ENCODE results near the gene GLIS1. TPM values are rescaled to one million over a fixed set of nuclear protein-coding genes. Genes with fewer than 3 reads are reported as not detected.

The GLIS1 gene
- total RNA-seq, 1 experiment from 2014 or later, result 0.28 TPM

DNA sequence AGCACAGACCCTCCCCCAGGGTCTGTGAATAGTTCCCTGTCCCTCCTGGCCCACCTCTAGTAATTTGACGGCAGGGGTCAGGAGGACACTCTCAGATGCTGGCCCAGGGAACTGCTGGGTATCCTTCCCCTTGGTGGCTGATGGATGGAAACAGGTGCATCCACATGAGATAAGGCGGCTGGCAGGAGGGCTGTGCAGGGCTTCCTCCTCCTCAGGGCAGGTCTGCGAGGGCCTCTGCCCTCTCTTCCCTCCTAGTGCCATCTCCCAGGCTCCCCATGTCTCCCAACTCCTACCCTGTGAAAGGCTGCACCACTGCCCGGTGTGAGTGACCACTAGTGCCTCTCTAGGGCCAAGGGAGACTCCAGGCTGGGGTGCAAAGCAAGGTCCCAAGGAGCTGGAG is 123.9 kb downstream of the GLIS1 start:
- no peak overlapping the region for H2BK5ac ChIP-seq (ENCODE audit: insufficient read length, low read length)
- no peak overlapping the region for H3K4me2 ChIP-seq (ENCODE audit: insufficient read depth, insufficient read length, low read length)
- peaks cover 17 to 19% of the 10 kb centered on the region in 2 experiments for H3K9me3 Mint-ChIP-seq
- no peaks in the 10 kb centered on the region for H3K79me2 ChIP-seq (ENCODE audit: insufficient read depth, low read length)
- no peaks in the 10 kb centered on the region for H3K23me2 ChIP-seq (ENCODE audit: insufficient read length, low read depth, low read length, poor library complexity, severe bottlenecking)
- no peak overlapping the region for H2AK5ac ChIP-seq (ENCODE audit: insufficient read length, low read length)
- H3K79me1 ChIP-seq (ENCODE audit: insufficient read depth, low read depth, low read length, poor library complexity, severe bottlenecking), result no peaks in the 10 kb centered on the region
- H4K5ac ChIP-seq (ENCODE audit: insufficient read length, low read depth, low read length), result no peak overlapping the region
- no peak overlapping the region for H2BK12ac ChIP-seq (ENCODE audit: insufficient read length, low read depth, low read length)
- H3K14ac ChIP-seq (ENCODE audit: insufficient read depth, low read length), result no peak overlapping the region
- H4K20me1 ChIP-seq (ENCODE audit: control insufficient read depth, insufficient read depth, insufficient read length), result no peaks in the 10 kb centered on the region
- peak overlapping the region in 1 of 3 experiments; percentile 55; a peak in 1 of 7 replicates for H3K27ac Mint-ChIP-seq
- H2BK15ac ChIP-seq (ENCODE audit: low read depth, low read length), result no peak overlapping the region
- H3K4me1 Mint-ChIP-seq, result peaks cover 5 to 12% of the 10 kb centered on the region in 2 experiments; a peak in 3 of 4 replicates
- H3K27me3 ChIP-seq (ENCODE audit: insufficient read depth, low read length), result no peaks in the 10 kb centered on the region
- no peaks in the 10 kb centered on the region; the same call in 1 of the 2 replicates for H3K4me1 ChIP-seq (ENCODE audit: insufficient read depth, low read length)
- no peak overlapping the region for H3T11ph ChIP-seq (ENCODE audit: low read length)
- no CpG with 5 or more reads among the region's 4 CpGs for WGBS (ENCODE audit: extremely low coverage, insufficient read length, low lambda C conversion rate)
- H2BK120ac ChIP-seq (ENCODE audit: low read depth, low read length, poor library complexity, severe bottlenecking), result no peak overlapping the region
- H3K9ac ChIP-seq (ENCODE audit: extremely low read depth, insufficient read length, low read length), result no peak overlapping the region
- peaks cover 2 to 17% (median 7%) of the 10 kb centered on the region in 3 experiments; a peak in 4 of 7 replicates for H3K36me3 Mint-ChIP-seq (ENCODE audit: insufficient read depth in 1 of 3, low read depth in 3 of 3)
- H2BK20ac ChIP-seq (ENCODE audit: low read depth, low read length, poor library complexity, severe bottlenecking), result no peak overlapping the region
- peaks cover 8% of the 10 kb centered on the region for H3K9me3 ChIP-seq (ENCODE audit: control insufficient read depth, low read depth, low read length)
- H4K8ac ChIP-seq (replicated peaks; ENCODE audit: insufficient read length, low read depth, low read length), result no peak overlapping the region
- no peak overlapping the region for H3K27ac ChIP-seq (ENCODE audit: insufficient read length, low read depth, low read length)
- no peak overlapping the region for H3K23ac ChIP-seq (ENCODE audit: insufficient read length, low read depth, low read length)
- H3K4ac ChIP-seq (ENCODE audit: low read depth, low read length), result no peak overlapping the region
- no peak overlapping the region for H3K18ac ChIP-seq (ENCODE audit: insufficient read length, low read depth, low read length)
- H3K56ac ChIP-seq (ENCODE audit: insufficient read length, low read depth, low read length), result no peak overlapping the region
- peak; percentile 15 for DNase-seq
- H2AFZ ChIP-seq (ENCODE audit: low read length), result no peak overlapping the region
- TF ChIP-seq, protein P1, sequence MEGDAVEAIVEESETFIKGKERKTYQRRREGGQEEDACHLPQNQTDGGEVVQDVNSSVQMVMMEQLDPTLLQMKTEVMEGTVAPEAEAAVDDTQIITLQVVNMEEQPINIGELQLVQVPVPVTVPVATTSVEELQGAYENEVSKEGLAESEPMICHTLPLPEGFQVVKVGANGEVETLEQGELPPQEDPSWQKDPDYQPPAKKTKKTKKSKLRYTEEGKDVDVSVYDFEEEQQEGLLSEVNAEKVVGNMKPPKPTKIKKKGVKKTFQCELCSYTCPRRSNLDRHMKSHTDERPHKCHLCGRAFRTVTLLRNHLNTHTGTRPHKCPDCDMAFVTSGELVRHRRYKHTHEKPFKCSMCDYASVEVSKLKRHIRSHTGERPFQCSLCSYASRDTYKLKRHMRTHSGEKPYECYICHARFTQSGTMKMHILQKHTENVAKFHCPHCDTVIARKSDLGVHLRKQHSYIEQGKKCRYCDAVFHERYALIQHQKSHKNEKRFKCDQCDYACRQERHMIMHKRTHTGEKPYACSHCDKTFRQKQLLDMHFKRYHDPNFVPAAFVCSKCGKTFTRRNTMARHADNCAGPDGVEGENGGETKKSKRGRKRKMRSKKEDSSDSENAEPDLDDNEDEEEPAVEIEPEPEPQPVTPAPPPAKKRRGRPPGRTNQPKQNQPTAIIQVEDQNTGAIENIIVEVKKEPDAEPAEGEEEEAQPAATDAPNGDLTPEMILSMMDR (conservative IDR thresholded peaks at IDR 0.05), result no peak
- H3K27me3 Mint-ChIP-seq (ENCODE audit: low read depth), result peaks cover 14% of the 10 kb centered on the region
- no peak overlapping the region for H4K91ac ChIP-seq (ENCODE audit: insufficient read length, low read depth, low read length)
- H3K4me3 Mint-ChIP-seq, result no peak overlapping the region
